GM19395 (cell line): Measurements from ENCODE around the gene FSIP2.

ENCODE experiments used
- ATAC-seq: cut with Tn5 transposase; IDR thresholded peaks from one replicate; pipeline ENCODE4 v1.9.1; 2021; ENCODE audit warnings: mild to moderate bottlenecking, moderate library complexity; ENCODE audit not compliant: unreplicated experiment

Gene FSIP2

DNA sequence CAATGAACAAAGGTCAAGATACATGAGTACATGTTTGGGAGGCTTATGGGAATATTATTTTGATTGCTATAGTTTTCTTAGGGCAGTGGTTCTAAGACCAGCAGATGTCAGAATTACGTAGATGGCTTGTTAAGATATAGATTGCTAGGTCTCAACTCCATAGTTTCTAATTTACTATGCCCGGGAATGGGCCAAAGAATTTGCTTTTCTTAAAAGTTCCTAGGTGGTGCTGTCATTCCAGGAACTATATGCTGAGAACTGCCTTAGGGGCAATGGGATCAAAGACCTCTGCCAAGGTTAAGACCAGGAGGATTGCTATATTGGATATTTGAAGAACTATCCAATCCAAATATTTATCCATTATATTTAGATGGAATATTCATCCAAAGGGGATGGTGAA lies 141.8 kb downstream of the FSIP2 start:
- no peak for ATAC-seq
